Liver (tissue), 9 donors: Measurements from ENCODE around the gene CDHR2. TPM values are rescaled to one million over a fixed set of nuclear protein-coding genes. Genes with fewer than 3 reads are reported as not detected.
"Not testable (repeated sequence)": the region's sequence is repeated elsewhere in the genome, so short reads cannot be mapped to it uniquely, and the experiment has no call there.

Experiments
- DNase-seq: peaks from one replicate; pipeline ENCODE4 v3.0.0-alpha.2; 2017; ENCODE audit warnings: low spot score
- H3K27ac ChIP-seq, 2 donors: one replicate each; pipeline ENCODE4 v1.7.0; 2013; ENCODE audit warnings: inconsistent platforms in 2 of 2, low read length in 2 of 2, control low read depth in 1 of 2, low read depth in 1 of 2, mild to moderate bottlenecking in 1 of 2
- H3K27me3 ChIP-seq, 4 donors: one replicate each; pipeline versions ENCODE4 v1.6.1 to v1.7.0; 2013; ENCODE audit warnings: low read length in 3 of 4, inconsistent platforms in 1 of 4, mild to moderate bottlenecking in 1 of 4, moderate library complexity in 1 of 4; ENCODE audit not compliant: control insufficient read depth in 4 of 4, insufficient read depth in 4 of 4
- H3K36me3 ChIP-seq, 4 donors: one replicate each; pipeline versions ENCODE4 v1.6.1 to v1.7.0; 2013; ENCODE audit warnings: low read length in 3 of 4, mild to moderate bottlenecking in 3 of 4, low read depth in 1 of 4, moderate library complexity in 1 of 4; ENCODE audit not compliant: control insufficient read depth in 4 of 4, insufficient read depth in 3 of 4
- H3K4me1 ChIP-seq, 4 donors: one replicate each; pipeline versions ENCODE4 v1.6.1 to v1.7.0; 2013; ENCODE audit warnings: low read length in 3 of 4, mild to moderate bottlenecking in 3 of 4, moderate library complexity in 1 of 4; ENCODE audit not compliant: control insufficient read depth in 4 of 4, insufficient read depth in 4 of 4
- H3K4me3 ChIP-seq, 3 donors: one replicate each; pipeline versions ENCODE4 v1.6.1 to v1.7.0; 2013; ENCODE audit warnings: low read length in 3 of 3, control low read depth in 1 of 3, low read depth in 1 of 3, mild to moderate bottlenecking in 1 of 3
- H3K9ac ChIP-seq, 2 donors: one replicate each; pipeline ENCODE4 v1.7.0; 2013; ENCODE audit warnings: low read length in 2 of 2, mild to moderate bottlenecking in 2 of 2, moderate library complexity in 2 of 2, control low read depth in 1 of 2, low read depth in 1 of 2
- H3K9me3 ChIP-seq, 4 donors: one replicate each; pipeline versions ENCODE4 v1.6.1 to v1.7.0; 2013; ENCODE audit warnings: low read length in 3 of 4; ENCODE audit not compliant: control insufficient read depth in 4 of 4
- ATF3 ChIP-seq: IDR thresholded peaks from 2 replicates; pipeline ENCODE4 v1.6.1; 2016; ENCODE audit warnings: antibody characterized with exemption
- CTCF ChIP-seq: fragments of 150-350 bp; IDR thresholded peaks from 2 replicates; pipeline ENCODE4 v1.5.1; 2017; ENCODE audit warnings: improper control_type of control experiment, low read depth, low read length; ENCODE audit not compliant: missing input control
- EGR1 ChIP-seq, 2 donors: IDR thresholded peaks; 2 replicates each; pipeline ENCODE4 v1.6.1; 2016 to 2018; ENCODE audit warnings: antibody characterized with exemption in 2 of 2, low read depth in 2 of 2
- FOXA1 ChIP-seq: IDR thresholded peaks from 2 replicates; pipeline ENCODE4 v1.6.1; 2016; ENCODE audit warnings: antibody characterized with exemption
- FOXA2 ChIP-seq: IDR thresholded peaks from 2 replicates; pipeline ENCODE4 v1.6.1; 2016; ENCODE audit warnings: antibody characterized with exemption
- GABPA ChIP-seq, 2 donors: IDR thresholded peaks in 1 of 2; conservative IDR thresholded peaks in 1 of 2; 2 replicates each; pipeline ENCODE4 v1.6.1; 2016; ENCODE audit warnings: antibody characterized with exemption in 2 of 2, mild to moderate bottlenecking in 1 of 2, moderate library complexity in 1 of 2
- HNF4A ChIP-seq, 2 donors: conservative IDR thresholded peaks; 2 replicates each; pipeline ENCODE4 v1.6.1; 2016; ENCODE audit warnings: antibody characterized with exemption in 2 of 2, mild to moderate bottlenecking in 2 of 2
- HNF4G ChIP-seq: IDR thresholded peaks from 2 replicates; pipeline ENCODE4 v1.6.1; 2016; ENCODE audit warnings: antibody characterized with exemption
- JUND ChIP-seq, 2 donors: IDR thresholded peaks; 2 replicates each; pipeline ENCODE4 v1.6.1; 2016; ENCODE audit warnings: antibody characterized with exemption in 2 of 2
- NR2F2 ChIP-seq: IDR thresholded peaks from 2 replicates; pipeline ENCODE4 v1.6.1; 2016; ENCODE audit warnings: antibody characterized with exemption
- RAD21 ChIP-seq, 2 donors: IDR thresholded peaks; 2 replicates each; pipeline ENCODE4 v1.6.1; 2016; ENCODE audit warnings: antibody characterized with exemption in 2 of 2, mild to moderate bottlenecking in 2 of 2
- SP1 ChIP-seq: IDR thresholded peaks from 2 replicates; pipeline ENCODE4 v1.6.1; 2018; ENCODE audit warnings: antibody characterized with exemption, mild to moderate bottlenecking
- TAF1 ChIP-seq: conservative IDR thresholded peaks from 2 replicates; pipeline ENCODE4 v1.6.1; 2016; ENCODE audit warnings: antibody characterized with exemption, mild to moderate bottlenecking
- ZBTB33 ChIP-seq: IDR thresholded peaks from 2 replicates; pipeline ENCODE4 v1.6.1; 2016; ENCODE audit warnings: antibody characterized with exemption
- WGBS: extraction: QIAGEN DNeasy Blood & Tissue Kit; methylation state at CpG from one replicate; pipeline ENCODE4 v1.1.7; 2013; 5-methylcytosine and 5-hydroxymethylcytosine counted together
- polyA plus RNA-seq, 2 donors: library from polyadenylated mRNA; stranded (reverse) in 1 of 2; unstranded in 1 of 2; fragments of 200-250 nt in 1 of 2; fragments of >200 nt in 1 of 2; fragmentation: Nextera tagmentation in 1 of 2; extraction: Ambion mirVana in 1 of 2; gene quantifications; one replicate each; pipeline versions ENCODE4 v1.2.1 to v1.2.3, GENCODE V29; 2013 to 2015
- total RNA-seq, 2 donors: library from RNA; depleted of rRNA; stranded (reverse); fragments of >200 nt; gene quantifications; one replicate each; pipeline ENCODE4 v1.2.3, GENCODE V29; 2014
- donor health status: healthy.
- donor health status: healthy.
- donor health status: healthy.
- donor health status: healthy.
- donor health status: healthy.

CDHR2 gene
- total and polyA plus RNA-seq, 4 donors, result 8.8 to 23.8 (median 16.6) TPM

- 93% methylated on average over 31 of the region's 31 CpGs for WGBS
- H3K4me3 ChIP-seq, result no peak overlapping the region
- H3K9ac ChIP-seq, result no peak overlapping the region
- H3K27me3 ChIP-seq, result no peaks in the 10 kb centered on the region
- TF ChIP-seq GABPA (IDR thresholded peaks at IDR 0.05 in 1 of 2, conservative IDR thresholded peaks at IDR 0.05 in 1 of 2), result no peak
- no peak for TF ChIP-seq TAF1
- no peak for TF ChIP-seq SP1
- no peak for TF ChIP-seq CTCF
- TF ChIP-seq ATF3, result no peak
- no peak for TF ChIP-seq FOXA1
- TF ChIP-seq JUND (IDR thresholded peaks at IDR 0.05), result no peak
- TF ChIP-seq FOXA2, result no peak
- H3K27ac ChIP-seq, result no peak overlapping the region
- peaks cover 3 to 7% (median 6%) of the 10 kb centered on the region in 4 donors for H3K9me3 ChIP-seq
- H3K4me1 ChIP-seq, result no peaks in the 10 kb centered on the region
- no peak for DNase-seq
- peaks cover 4 to 25% (median 7%) of the 10 kb centered on the region in 4 donors for H3K36me3 ChIP-seq
Observed at GRCh38 chr5:176589039-176589769, 40.1 kb downstream of the CDHR2 start.

GRCh38 chr5:176590035-176590717, 41.0 kb downstream of the CDHR2 start:
- Histone ChIP-seq H3K9me3 (peaks cover 0 to 1% (median under 1%) of the 10 kb centered on the region in 4 donors), H3K4me1 (no peaks in the 10 kb centered on the region), H3K4me3 (no peak overlapping the region), H3K36me3 (peaks cover 0 to 17% (median 3%) of the 10 kb centered on the region in 4 donors), H3K27me3 (no peaks in the 10 kb centered on the region), H3K9ac (no peak overlapping the region), H3K27ac (no peak overlapping the region)
- WGBS, result 94% methylated on average over 17 of the region's 17 CpGs
- DNase-seq, result no peak
- TF ChIP-seq JUND (IDR thresholded peaks at IDR 0.05), result no peak
- no peak for TF ChIP-seq CTCF
- no peak for TF ChIP-seq EGR1 (IDR thresholded peaks at IDR 0.05; ENCODE audit: low read depth in 2 of 2)
- TF ChIP-seq ZBTB33, result no peak
- TF ChIP-seq NR2F2, result no peak
- TF ChIP-seq RAD21 (IDR thresholded peaks at IDR 0.05), result no peak
- no peak for TF ChIP-seq TAF1
- TF ChIP-seq HNF4A (conservative IDR thresholded peaks at IDR 0.05), result no peak
- no peak for TF ChIP-seq HNF4G
- no peak for TF ChIP-seq SP1
- no peak for TF ChIP-seq GABPA (IDR thresholded peaks at IDR 0.05 in 1 of 2, conservative IDR thresholded peaks at IDR 0.05 in 1 of 2)

GRCh38 chr5:176591667-176592066, 42.5 kb downstream of the CDHR2 start:
- WGBS, result 88% methylated on average over 2 of the region's 2 CpGs
- H3K36me3 ChIP-seq, result peaks cover 0 to 15% (median 3%) of the 10 kb centered on the region in 4 donors
- not testable (repeated sequence) for H3K9me3 ChIP-seq, H3K27ac ChIP-seq, H3K27me3 ChIP-seq, H3K4me3 ChIP-seq, DNase-seq, H3K4me1 ChIP-seq, H3K9ac ChIP-seq
